LoVo (cell line): ENCODE results near the gene KIF6.
A peak's percentile ranks its signal among the peaks of the same experiment; 100 is the strongest.
"Not testable (repeated sequence)": the region's sequence is repeated elsewhere in the genome, so short reads cannot be mapped to it uniquely, and the experiment has no call there.

ENCODE experiments used
- DNase-seq: peaks from one replicate; pipeline ENCODE4 v3.0.0-alpha.2; 2016; ENCODE audit warnings: low spot score

KIF6 gene, protein sequence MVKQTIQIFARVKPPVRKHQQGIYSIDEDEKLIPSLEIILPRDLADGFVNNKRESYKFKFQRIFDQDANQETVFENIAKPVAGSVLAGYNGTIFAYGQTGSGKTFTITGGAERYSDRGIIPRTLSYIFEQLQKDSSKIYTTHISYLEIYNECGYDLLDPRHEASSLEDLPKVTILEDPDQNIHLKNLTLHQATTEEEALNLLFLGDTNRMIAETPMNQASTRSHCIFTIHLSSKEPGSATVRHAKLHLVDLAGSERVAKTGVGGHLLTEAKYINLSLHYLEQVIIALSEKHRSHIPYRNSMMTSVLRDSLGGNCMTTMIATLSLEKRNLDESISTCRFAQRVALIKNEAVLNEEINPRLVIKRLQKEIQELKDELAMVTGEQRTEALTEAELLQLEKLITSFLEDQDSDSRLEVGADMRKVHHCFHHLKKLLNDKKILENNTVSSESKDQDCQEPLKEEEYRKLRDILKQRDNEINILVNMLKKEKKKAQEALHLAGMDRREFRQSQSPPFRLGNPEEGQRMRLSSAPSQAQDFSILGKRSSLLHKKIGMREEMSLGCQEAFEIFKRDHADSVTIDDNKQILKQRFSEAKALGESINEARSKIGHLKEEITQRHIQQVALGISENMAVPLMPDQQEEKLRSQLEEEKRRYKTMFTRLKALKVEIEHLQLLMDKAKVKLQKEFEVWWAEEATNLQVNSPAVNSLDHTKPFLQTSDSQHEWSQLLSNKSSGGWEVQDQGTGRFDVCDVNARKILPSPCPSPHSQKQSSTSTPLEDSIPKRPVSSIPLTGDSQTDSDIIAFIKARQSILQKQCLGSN

DNA sequence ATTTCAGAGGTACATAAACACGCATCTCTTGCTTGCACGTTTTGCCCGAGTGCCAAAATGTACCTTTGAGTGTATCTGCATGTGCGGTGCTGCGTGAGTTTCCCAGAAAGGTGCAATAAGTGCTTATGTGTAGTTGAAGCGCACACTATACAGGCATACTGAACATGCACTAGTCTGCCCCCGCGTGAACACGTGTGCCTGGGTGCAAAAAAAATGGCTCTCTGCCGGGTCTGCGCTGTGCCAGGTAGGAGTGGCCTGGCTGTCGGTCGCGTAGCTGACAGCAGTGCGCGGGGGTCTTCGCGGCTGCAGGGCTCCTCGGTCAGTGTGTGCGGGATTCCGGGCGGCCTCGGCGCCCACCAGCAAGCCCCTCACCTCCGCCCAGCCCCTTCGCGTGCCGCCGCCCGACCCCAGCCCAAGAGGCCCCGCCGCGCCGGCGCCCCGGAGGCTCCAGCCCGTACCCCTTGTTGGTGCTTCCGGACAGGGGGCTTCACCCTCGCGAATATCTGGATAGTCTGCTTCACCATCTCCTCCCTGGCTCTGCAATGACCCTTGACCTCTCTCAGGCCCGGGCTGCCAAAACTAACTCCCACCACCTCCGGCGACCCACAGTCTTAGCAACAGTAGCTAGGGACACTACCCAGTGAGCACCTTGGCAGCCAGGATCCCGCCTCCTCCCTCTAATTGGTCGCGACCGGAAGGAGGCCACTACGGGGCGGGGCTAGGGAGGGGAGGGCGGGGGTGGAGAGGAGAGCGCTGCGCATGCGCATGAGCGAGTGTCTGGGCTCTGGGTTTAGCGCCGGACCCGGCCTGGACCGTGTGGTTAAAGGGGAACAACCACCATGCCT is at the start of gene KIF6:
Gene KIF6 (minus strand): TSS at position 622 of the 845 bp plus-strand sequence. CDS start 98 bp downstream, at position 524.
- peak; percentile 27 for DNase-seq

DNA sequence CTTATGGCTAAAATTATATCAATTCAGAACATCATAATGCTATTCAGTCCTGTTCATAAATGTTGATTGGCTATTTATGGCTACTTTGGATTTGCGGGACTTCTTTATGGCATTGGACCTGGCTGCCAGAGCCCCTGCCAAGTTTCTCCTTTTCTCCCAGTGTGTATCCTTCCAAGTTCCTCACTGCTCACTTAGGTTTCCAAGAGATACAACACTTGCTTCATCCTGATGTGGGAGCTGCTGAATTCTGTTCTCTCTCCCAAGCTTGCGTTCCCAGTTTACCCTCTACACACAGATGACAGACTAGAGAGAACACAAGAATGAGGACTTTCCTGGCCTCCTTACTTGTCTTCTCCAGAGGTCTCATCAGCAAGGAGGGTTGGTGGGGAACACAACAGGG is 48.6 kb upstream of the KIF6 start:
- DNase-seq = no peak

DNA sequence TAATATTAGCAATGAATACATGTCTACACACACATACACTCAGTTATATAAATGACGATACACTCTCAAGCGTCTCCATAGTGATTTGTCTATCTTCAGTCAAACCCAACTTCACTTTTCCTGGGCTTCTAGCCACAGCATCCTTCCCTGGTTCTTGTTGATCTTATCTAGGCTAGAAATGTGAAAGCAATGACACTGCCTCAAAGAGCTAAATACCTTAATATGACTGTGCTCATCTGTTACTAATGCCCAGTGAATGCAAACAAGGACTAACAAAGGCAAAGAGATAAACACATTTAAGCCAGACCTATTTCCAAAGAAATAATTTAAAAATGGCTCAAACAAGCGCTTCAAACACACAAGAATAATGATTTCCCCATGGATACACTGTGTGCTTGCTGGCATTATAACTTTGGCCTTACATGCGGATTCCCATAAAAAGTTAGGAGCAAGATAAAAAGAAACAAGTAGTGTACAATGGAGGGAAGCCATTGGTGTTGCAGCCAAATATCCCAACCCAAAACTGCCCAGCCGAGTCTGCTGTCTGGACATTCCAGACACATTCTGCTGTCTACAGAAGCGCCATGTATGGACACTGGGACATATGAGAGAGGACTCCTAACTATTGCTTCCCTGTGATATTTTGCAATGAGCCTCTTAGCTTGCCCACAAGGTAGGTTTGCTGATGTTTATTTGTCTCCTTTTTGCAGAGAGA is 47.5 kb upstream of the KIF6 start:
- no peak for DNase-seq

DNA sequence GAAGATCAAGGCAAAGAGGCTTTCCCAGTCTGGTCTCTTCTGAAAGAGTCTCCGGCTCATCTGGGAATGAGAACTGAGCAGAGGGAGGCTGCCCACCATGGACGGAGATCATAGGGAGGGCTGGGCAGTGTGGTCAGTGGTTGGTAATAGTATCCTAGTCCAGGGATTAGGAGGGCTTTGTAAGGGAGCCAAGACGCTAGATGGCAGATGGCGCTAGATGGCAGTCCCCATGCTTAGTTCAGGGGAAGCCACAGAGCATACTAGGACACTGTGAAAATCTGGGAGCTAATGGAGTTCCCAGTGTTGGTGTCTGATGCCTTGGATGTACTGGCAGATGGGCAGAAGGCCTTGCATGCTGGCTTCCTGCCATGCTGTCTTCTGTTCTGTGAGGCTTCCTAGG is 45.2 kb upstream of the KIF6 start:
- no peak for DNase-seq

DNA sequence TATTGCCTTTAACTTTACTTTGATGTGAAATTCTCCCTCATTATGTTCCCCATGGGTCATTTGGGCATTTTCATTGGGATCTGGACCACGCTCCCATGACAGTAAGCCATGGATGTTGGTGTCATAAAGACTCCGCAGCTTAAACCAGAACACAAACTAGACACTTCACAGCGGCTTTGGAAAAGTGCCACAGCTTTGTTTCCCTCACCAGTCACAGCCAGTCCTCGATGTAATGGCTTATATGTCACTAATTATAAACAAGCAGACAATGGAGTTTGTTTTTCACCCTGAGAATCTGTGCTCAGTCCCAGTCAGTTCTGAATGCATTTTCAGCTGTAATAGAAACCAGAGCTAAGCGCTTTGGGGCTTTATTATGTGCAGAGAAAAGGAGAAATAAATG is 43.8 kb upstream of the KIF6 start:
- no peak for DNase-seq

DNA sequence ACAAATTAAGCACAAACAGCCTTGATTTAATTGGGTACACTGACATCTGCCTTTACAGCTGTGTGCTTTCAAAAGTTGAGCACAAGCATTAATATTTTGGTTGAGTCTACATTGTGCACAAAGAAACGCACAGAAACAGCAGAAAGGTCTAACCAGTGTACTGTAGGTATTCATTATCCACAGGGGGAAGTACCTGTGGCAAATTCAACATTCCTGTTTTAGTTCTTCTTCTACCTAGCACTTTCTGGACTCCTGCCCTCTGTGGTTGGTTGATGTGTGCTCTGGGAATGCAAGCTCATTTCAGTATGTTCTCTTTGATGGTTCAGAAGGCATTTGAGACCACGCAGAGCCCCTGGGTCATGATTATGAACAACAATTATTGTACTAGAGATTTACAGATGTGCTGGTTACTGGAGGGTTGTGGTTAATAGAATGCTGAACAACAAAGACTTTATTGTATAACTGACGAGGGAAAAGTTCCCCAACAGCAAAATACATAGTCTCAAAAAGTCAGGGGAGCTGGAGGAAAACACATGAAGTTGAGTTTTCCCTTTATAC is 40.4 kb upstream of the KIF6 start:
- no peak for DNase-seq

DNA sequence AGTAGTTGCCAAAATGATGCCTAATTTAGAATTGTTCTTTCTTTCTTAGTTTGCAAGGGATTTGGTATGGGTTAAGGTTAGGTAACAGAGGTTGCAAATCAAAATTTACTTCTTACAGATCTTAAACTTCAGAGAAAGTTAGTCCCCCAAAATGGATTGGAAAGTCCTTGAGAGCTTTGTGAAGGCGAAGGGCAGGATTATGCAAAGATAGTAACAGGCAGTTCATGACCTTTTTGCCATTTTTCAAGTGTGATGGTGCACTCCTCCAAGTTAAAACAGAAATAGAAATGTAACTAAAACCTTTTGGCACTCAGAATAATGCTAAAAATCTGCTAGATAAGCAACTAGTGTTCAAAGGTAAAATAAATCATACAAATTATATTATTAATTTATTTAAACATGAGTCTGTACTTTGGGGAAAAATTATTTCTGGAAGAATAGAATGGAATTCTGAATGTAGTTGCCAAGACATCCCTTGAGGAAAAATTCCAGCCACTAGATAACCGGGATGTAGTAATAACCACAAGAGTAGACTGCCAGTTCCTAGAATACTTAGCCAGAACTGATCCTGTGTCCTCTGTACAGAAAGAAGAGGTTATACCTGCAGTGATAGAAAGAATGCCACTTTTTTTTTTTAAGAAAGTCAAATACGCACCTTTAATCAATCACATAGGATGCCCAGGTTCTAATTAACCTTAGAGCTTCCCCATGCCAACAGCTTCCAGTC is 35.2 kb upstream of the KIF6 start:
- no peak for DNase-seq

DNA sequence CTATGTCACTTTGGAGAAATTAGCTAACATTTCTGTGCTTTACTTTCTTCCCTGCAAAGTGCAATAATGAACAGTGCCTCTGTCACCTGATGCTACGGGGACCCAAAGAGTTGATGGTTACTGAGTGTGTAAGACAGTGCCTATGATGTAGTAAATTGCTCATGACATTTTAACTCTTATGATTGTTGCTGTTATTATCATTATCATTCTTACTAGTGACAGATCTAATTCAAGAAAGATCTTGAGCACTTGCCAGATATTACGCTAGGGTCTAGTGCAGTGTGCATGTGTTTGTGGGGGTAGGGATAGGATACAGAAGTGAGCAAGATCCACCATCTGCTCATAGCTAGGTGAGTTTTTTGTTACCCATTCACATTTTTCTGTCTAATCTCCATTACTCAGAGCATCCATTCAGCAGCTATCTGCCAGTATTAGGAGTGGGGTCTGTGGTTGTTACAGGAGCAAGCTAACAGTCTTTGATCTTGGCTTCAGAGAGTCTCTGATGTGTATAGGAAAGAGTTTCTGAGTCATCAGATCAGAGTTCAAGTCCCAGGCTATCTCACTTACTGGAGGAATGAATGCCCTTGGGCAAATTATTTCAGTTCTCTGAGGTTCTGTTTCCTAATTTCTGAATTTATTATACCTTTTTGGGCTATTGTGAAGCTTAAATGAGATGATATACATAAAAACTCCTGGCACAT is 33.8 kb upstream of the KIF6 start:
- no peak for DNase-seq

DNA sequence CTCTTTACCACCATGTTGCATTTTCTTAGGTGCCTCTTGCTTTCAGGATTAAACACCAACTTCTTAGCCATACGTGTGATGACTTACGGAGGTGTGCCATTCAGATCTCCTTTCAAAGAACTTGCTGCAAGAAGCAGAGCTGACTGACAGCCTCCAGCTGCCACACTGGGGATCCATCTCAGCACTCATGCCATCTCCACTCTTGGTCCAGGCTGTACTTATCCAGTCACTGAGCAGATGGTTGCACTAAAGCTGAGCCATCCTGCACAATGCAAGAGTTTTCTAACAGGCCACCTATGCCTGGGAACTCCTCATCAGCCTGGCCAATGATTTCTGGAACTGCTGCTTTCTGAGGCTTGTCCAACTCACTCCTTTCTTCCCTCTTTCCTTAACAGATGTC is 31.4 kb upstream of the KIF6 start:
- DNase-seq = no peak

DNA sequence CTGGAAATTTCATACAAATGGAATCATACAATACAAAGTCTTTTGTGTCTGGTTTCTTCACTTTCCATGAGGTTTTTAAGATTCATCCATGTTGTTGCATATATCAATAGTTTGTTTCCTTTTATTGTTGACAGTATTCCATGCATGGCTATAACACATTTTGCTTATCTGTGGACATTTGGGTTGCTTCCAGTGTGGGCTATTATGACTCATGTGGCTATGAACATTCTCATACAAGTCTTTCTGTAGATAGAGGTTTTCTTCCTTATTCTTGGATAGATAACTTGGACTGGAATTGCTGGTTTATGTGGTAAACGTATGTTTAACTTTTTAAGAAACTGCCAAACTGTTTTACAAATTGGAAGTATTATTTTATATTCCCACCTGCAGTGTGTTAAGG is 30.0 kb upstream of the KIF6 start:
- DNase-seq = no peak

DNA sequence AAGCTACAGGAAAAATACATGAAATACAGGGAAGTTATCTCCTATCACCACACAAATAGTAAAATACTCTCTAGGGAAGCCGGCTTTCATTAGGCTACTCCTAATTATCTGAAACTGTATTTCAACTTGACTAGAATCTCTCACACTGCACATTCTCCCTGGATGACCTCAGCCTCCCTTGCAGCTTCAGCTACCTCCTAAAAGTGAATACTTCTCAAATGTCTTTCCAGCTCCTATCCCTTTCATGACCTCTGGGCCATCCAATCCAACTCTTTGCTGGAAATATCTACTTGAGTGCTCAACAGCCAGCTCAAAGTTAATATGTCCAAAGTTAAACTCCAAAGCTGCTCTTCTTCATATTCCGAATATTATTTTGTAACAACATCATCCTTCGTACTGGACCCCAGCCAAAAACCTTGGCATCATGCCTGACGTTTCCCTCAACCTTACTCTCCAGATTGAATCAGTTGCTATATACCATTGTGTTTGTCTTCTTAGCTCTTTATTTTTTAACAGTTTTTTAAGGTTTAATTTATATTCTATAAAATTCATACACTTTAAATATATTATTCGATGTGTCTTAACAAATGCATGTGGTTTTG is 29.4 kb upstream of the KIF6 start:
- DNase-seq = no peak

DNA sequence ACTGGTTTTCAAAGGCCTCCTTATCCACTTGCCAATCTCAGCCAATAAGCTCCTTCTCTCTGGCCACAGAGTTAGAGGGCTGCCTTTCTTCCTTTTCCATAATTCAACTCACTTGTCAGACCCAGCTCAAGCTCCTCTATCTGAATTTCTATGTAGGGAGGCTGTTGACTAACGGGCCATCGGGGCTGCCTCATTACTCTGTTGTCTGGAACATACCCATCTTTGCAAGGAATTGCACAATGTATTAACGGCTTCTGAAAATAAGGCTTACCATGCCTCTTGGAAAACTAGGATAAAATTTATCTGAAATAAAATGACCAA is 28.5 kb upstream of the KIF6 start:
- no peak for DNase-seq

DNA sequence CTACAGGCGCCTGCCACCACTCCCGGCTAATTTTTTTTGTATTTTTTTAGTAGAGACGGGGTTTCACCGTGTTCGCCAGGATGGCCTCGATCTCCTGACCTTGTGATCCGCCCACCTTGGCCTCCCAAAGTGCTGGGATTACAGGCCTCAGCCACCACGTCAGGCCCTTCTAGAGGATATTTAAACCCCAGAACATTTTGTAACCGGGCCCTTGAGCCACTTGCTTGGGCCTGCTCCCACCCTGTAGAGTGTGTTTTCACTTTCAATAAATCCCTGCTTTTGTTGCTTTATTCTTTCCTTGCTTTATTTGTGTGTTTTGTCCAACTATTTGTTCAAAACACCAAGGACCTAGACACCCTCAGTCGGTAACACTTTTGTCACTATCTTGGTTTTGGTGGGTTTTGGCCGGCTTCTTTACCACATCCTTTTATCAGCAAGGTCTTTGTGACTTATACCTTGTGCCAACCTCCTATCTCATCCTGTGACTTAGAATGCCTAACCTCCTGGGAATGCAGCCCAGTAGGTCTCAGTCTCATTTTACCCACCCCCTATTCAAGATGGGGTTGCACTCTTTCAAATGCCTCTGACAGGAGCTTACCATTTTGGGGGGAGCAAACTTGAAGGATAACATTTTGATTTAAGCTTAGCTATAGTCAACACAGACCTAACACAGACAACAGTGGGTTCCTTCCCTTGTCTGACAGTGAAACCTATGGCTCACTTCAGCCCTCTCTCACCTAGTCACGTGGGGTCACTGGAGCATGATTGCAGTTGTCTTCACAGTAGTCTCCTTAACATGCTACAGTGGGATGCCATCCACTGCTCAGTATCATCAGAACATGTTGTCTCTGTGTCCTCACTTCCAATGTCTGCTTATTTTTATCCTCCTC is 27.9 kb upstream of the KIF6 start:
- DNase-seq = no peak

DNA sequence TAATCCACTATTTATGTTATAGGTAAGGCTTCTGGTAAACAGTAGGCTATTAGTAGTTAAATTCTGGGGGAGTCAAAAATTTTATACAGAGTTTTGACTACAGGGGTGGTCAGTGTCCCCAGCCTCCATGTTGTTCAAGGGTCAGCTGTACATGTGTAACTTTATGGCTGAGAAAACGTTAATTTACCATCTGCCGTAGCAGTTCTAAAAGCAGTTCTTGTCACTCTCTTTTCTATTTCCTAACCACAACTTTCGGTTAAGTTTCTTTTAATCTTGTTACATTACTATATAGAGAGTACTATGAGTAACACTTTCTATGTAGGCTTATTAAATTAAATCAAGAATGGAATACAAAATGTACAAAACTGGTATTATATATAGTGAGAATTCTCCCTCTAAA is 21.6 kb upstream of the KIF6 start:
- DNase-seq = no peak

DNA sequence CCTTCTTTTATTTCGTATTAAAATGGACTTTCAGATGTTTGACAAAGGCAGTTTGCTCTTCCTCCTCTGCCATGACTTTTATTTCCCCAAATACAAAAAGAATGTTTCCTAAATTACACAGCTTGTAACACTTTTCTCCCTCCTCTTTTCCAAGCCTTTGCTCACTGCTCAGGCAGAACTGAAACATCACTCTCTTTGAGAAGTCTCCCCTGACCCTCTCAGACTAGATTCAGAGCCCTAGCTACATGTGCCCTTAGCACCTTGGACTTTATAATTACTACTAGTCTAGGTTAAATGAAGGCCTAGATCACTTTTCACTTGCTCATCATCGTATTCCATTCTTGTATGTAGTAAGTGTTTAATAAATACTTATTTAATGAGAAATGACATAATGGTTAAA is 8.5 kb upstream of the KIF6 start:
- no peak for DNase-seq

DNA sequence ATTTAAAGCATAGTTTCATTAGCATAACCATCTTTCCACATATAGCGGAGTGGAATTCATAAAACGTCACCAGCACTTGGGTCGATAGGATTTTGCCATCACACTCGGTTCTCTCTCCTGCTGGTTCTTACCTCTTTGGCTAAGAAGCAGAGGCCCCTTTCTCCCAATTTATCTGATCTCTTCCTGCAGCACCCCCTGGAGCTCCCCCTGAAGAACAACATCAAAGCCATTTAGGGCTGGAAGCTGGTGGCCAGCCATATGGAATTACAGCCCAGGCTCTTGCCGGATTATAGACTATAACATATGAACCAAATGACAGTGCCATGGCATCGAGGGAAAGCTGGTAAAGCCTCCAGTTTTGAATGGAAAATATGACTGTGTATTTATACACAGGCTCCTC is 6.4 kb upstream of the KIF6 start:
- no peak for DNase-seq

DNA sequence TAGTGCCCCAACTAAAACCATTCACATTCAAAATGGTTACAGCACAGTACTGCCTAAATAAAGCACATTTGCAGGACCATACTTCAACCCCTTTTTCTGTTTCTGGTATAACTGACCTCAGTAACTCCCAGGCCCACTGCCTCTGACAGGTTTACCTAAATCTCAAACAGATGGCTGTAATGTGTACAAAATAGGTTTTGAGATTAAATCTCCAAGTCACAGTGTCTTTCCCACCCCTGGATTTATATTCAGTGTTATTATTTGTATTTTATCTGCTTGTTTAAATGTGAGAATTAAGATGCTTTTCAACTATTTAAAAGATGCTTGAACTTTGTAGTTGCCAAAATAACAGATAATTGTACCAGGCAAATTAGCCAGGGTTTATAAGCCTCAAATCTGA is 4.7 kb upstream of the KIF6 start:
- DNase-seq = no peak

DNA sequence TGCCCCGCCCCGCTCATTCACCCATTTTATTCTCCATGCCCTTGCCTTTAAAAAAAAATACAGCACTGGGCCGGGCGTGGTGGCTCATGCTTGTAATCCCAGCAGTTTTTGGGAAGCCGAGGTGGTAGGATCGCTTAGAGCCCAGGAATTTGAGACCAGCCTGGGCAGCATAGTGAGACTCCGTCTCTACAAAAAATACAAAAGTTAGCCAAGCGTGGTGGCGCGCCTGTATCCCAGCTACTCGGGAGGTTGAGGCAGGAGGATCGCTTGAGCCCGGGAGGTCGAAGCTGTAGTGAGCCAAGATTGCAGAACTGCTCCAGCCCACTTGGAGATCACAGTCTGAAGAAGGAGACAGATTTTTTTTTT is 407 bp upstream of the KIF6 start:
- DNase-seq = no peak

DNA sequence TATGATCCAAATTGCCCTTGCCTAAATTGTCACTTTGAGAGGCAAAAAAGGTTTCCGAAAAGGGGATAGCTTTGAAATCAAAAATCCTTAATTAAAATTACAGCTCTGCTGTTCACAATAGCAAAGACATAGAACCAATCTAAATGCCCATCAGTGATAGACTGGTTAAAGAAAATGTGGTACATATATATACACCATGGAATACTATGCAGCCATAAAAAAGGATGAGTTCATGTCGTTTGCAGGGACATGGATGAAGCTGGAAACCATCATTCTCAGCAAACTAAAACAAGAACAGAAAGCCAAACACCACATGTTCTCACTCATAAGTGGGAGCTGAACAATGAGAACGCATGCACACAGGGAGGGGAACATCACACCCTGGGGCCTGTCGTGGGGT is 1.9 kb downstream of the KIF6 start:
- DNase-seq = not testable (repeated sequence)
